ENCODE measurements around the gene C4BPA.

C4BPA gene

DNA sequence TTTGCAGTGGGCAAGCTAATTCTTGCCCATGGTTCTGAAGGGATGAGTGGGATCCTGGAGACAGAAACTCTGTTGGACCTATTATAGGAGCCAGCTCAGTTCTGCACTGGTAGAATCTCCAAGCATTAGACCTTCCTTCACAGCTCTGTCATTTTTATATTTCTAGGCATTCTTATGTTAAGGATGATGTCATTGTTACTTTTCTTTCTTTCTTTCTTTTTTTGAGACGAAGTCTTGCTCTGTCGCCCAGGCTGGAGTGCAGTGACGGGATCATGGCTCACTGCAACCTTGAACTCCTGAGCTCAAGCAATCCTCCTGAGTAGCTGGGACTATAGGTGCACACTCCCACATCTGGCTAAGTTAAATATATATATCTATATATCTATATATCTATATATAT, 43.4 kb upstream of the C4BPA start:
- Histone ChIP-seq H3K4me1 (ENCODE audit: insufficient read depth, insufficient read length) (no peaks in the 10 kb centered on the region), H3K9me3 (ENCODE audit: insufficient read depth, low read length) (no peaks in the 10 kb centered on the region), H3K27me3 (ENCODE audit: insufficient read depth, insufficient read length) (no peaks in the 10 kb centered on the region), H3K9ac (ENCODE audit: insufficient read length, low read depth) (no peak overlapping the region), H3K36me3 (ENCODE audit: insufficient read depth, insufficient read length, low read length) (peaks cover 33% of the 10 kb centered on the region), H3K4me3 (ENCODE audit: insufficient read length, low read depth) (no peak overlapping the region)
- DNase-seq (ENCODE audit: low read depth, low spot score): no peak
- TF ChIP-seq ZNF274 (IDR thresholded peaks at IDR 0.05; ENCODE audit: low read depth, low read length) (no peak), YY1 (IDR thresholded peaks at IDR 0.05; ENCODE audit: insufficient read depth, insufficient read length) (no peak), SUZ12 (IDR thresholded peaks at IDR 0.05; ENCODE audit: extremely low read depth, insufficient read depth, insufficient read length) (no peak)

GRCh38 chr1:207062058-207062457, 42.0 kb upstream of the C4BPA start:
- DNase-seq (ENCODE audit: low read depth, low spot score): no peak
- Histone ChIP-seq H3K9me3 (ENCODE audit: insufficient read depth, low read length) (no peaks in the 10 kb centered on the region), H3K36me3 (ENCODE audit: insufficient read depth, insufficient read length, low read length) (peaks cover 38% of the 10 kb centered on the region), H3K9ac (ENCODE audit: insufficient read length, low read depth) (no peak overlapping the region), H3K27me3 (ENCODE audit: insufficient read depth, insufficient read length) (no peaks in the 10 kb centered on the region), H3K4me1 (ENCODE audit: insufficient read depth, insufficient read length) (no peaks in the 10 kb centered on the region), H3K4me3 (ENCODE audit: insufficient read length, low read depth) (no peak overlapping the region)
- TF ChIP-seq YY1 (IDR thresholded peaks at IDR 0.05; ENCODE audit: insufficient read depth, insufficient read length) (no peak), SUZ12 (IDR thresholded peaks at IDR 0.05; ENCODE audit: extremely low read depth, insufficient read depth, insufficient read length) (no peak), ZNF274 (IDR thresholded peaks at IDR 0.05; ENCODE audit: low read depth, low read length) (no peak)

GRCh38 chr1:207063014-207063413, 41.0 kb upstream of the C4BPA start:
- Histone ChIP-seq H3K9ac (ENCODE audit: insufficient read length, low read depth) (no peak overlapping the region), H3K4me3 (ENCODE audit: insufficient read length, low read depth) (no peak overlapping the region), H3K9me3 (ENCODE audit: insufficient read depth, low read length) (no peaks in the 10 kb centered on the region), H3K27me3 (ENCODE audit: insufficient read depth, insufficient read length) (no peaks in the 10 kb centered on the region), H3K4me1 (ENCODE audit: insufficient read depth, insufficient read length) (no peaks in the 10 kb centered on the region), H3K36me3 (ENCODE audit: insufficient read depth, insufficient read length, low read length) (peaks cover 46% of the 10 kb centered on the region)
- no peak for TF ChIP-seq SUZ12 (IDR thresholded peaks at IDR 0.05; ENCODE audit: extremely low read depth, insufficient read depth, insufficient read length)
- TF ChIP-seq ZNF274 (IDR thresholded peaks at IDR 0.05; ENCODE audit: low read depth, low read length): no peak
- no peak for TF ChIP-seq YY1 (IDR thresholded peaks at IDR 0.05; ENCODE audit: insufficient read depth, insufficient read length)
- DNase-seq (ENCODE audit: low read depth, low spot score): no peak

DNA sequence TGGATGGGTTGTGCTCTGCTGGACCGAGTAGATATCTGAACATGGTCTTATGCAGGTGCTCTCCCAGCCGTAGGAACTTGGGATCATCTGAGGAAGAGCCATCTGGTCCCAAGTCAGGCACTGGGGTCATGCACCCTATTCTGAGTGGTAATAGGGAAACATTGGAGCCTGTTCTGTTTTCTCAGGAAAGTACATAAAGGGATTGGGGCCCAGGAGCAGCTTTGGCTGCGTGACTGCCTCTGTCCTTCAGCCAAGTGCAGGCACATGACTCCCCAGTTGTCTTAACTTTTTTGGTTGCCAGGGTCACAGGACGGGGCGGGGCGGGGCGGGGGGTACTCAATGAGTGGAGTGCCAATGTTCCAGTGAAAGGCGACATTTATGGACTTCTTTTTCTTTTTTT, 39.5 kb upstream of the C4BPA start:
- no peak for DNase-seq (ENCODE audit: low read depth, low spot score)
- no peak overlapping the region for H3K4me3 ChIP-seq (ENCODE audit: insufficient read length, low read depth)
- H3K27me3 ChIP-seq (ENCODE audit: insufficient read depth, insufficient read length): no peaks in the 10 kb centered on the region
- TF ChIP-seq YY1 (IDR thresholded peaks at IDR 0.05; ENCODE audit: insufficient read depth, insufficient read length): no peak
- TF ChIP-seq ZNF274 (IDR thresholded peaks at IDR 0.05; ENCODE audit: low read depth, low read length): no peak
- no peak for TF ChIP-seq SUZ12 (IDR thresholded peaks at IDR 0.05; ENCODE audit: extremely low read depth, insufficient read depth, insufficient read length)
- H3K9me3 ChIP-seq (ENCODE audit: insufficient read depth, low read length): no peaks in the 10 kb centered on the region
- peaks cover 58% of the 10 kb centered on the region for H3K36me3 ChIP-seq (ENCODE audit: insufficient read depth, insufficient read length, low read length)
- no peaks in the 10 kb centered on the region for H3K4me1 ChIP-seq (ENCODE audit: insufficient read depth, insufficient read length)
- no peak overlapping the region for H3K9ac ChIP-seq (ENCODE audit: insufficient read length, low read depth)

DNA sequence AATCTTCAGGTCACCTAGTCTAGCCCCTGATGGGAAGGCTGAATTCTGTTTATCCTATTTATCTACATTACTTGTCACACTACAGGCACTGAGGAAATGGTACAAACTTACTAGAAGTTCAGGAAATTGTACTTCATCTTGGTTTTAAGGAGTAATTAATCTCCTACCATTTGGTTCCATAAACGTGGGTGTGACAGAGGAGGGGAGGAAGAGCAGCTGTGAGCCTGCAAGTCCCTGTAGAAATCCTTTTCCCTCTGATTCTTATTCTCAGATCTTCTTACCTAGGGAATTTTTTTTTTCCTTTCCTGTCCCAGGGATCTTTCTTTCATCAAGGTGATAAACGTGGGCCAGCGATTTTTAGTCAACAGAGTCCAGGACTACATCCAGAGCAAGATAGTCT, 36.8 kb upstream of the C4BPA start:
- no peak overlapping the region for H3K9ac ChIP-seq (ENCODE audit: insufficient read length, low read depth)
- no peak overlapping the region for H3K4me3 ChIP-seq (ENCODE audit: insufficient read length, low read depth)
- no peaks in the 10 kb centered on the region for H3K27me3 ChIP-seq (ENCODE audit: insufficient read depth, insufficient read length)
- H3K9me3 ChIP-seq (ENCODE audit: insufficient read depth, low read length): no peaks in the 10 kb centered on the region
- no peak for TF ChIP-seq YY1 (IDR thresholded peaks at IDR 0.05; ENCODE audit: insufficient read depth, insufficient read length)
- no peak for TF ChIP-seq ZNF274 (IDR thresholded peaks at IDR 0.05; ENCODE audit: low read depth, low read length)
- TF ChIP-seq SUZ12 (IDR thresholded peaks at IDR 0.05; ENCODE audit: extremely low read depth, insufficient read depth, insufficient read length): no peak
- no peaks in the 10 kb centered on the region for H3K4me1 ChIP-seq (ENCODE audit: insufficient read depth, insufficient read length)
- peaks cover 73% of the 10 kb centered on the region for H3K36me3 ChIP-seq (ENCODE audit: insufficient read depth, insufficient read length, low read length)
- DNase-seq (ENCODE audit: low read depth, low spot score): no peak

DNA sequence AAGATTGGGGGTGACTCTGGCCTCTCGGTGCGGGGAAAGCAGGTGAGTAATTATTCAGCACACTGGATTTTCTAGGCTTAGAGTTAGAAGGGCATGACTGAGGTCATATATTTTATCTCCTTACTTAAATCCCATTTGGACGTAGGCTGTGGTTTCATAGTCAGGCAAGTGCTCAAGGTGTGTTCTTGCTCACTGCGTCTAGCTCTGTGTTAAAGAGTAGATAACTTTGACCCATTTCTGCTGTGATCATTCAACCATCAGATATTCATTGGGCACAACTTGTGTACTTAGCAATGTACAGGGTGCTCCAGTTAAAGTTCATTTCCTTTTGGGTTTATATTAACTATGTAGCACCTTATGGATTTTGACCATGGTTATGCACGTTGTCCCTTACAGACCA, 36.4 kb upstream of the C4BPA start:
- Histone ChIP-seq H3K9me3 (ENCODE audit: insufficient read depth, low read length) (no peaks in the 10 kb centered on the region), H3K36me3 (ENCODE audit: insufficient read depth, insufficient read length, low read length) (peaks cover 71% of the 10 kb centered on the region), H3K4me3 (ENCODE audit: insufficient read length, low read depth) (no peak overlapping the region), H3K27me3 (ENCODE audit: insufficient read depth, insufficient read length) (no peaks in the 10 kb centered on the region), H3K9ac (ENCODE audit: insufficient read length, low read depth) (no peak overlapping the region), H3K4me1 (ENCODE audit: insufficient read depth, insufficient read length) (no peaks in the 10 kb centered on the region)
- no peak for DNase-seq (ENCODE audit: low read depth, low spot score)
- TF ChIP-seq ZNF274 (IDR thresholded peaks at IDR 0.05; ENCODE audit: low read depth, low read length) (no peak), YY1 (IDR thresholded peaks at IDR 0.05; ENCODE audit: insufficient read depth, insufficient read length) (no peak), SUZ12 (IDR thresholded peaks at IDR 0.05; ENCODE audit: extremely low read depth, insufficient read depth, insufficient read length) (no peak)

DNA sequence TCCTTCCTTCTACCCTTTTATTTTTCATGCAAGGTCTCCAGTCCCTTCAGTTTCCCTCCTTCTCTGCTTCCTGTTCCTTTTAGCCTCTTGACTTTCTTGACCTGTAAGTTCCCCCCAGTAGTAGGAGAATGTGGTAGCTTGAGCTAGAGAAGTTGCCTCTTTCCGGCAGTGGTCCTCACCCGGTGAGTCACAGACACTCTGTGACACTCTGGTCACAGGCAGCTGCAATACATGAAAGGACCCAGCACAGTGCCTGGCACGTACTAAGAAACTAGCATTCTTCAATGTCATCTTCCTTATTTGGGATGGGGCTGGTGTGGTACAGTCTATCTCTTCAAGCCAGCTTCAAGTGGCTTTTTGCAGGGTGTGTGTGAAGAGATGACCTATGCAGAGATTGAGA, 35.0 kb upstream of the C4BPA start:
- DNase-seq (ENCODE audit: low read depth, low spot score): no peak
- H3K9ac ChIP-seq (ENCODE audit: insufficient read length, low read depth): no peak overlapping the region

More for the DNA sequence above, 35.0 kb upstream of the C4BPA start:
- no peaks in the 10 kb centered on the region for H3K9me3 ChIP-seq (ENCODE audit: insufficient read depth, low read length)
- no peaks in the 10 kb centered on the region for H3K4me1 ChIP-seq (ENCODE audit: insufficient read depth, insufficient read length)
- H3K36me3 ChIP-seq (ENCODE audit: insufficient read depth, insufficient read length, low read length): peaks cover 57% of the 10 kb centered on the region
- no peaks in the 10 kb centered on the region for H3K27me3 ChIP-seq (ENCODE audit: insufficient read depth, insufficient read length)
- H3K4me3 ChIP-seq (ENCODE audit: insufficient read length, low read depth): no peak overlapping the region
- TF ChIP-seq SUZ12 (IDR thresholded peaks at IDR 0.05; ENCODE audit: extremely low read depth, insufficient read depth, insufficient read length): no peak
- no peak for TF ChIP-seq YY1 (IDR thresholded peaks at IDR 0.05; ENCODE audit: insufficient read depth, insufficient read length)
- TF ChIP-seq ZNF274 (IDR thresholded peaks at IDR 0.05; ENCODE audit: low read depth, low read length): no peak
